NOMO-1 (cell line): ENCODE results near the gene PBX2.
"Not testable (repeated sequence)": the region's sequence is repeated elsewhere in the genome, so short reads cannot be mapped to it uniquely, and the experiment has no call there.

Source experiments
- DNase-seq, 2 experiments: peaks; one replicate each; lab custom pipeline; 2025; ENCODE audit not compliant: unreplicated experiment in 2 of 2; lab: John Stamatoyannopoulos, UW

Gene PBX2

DNA sequence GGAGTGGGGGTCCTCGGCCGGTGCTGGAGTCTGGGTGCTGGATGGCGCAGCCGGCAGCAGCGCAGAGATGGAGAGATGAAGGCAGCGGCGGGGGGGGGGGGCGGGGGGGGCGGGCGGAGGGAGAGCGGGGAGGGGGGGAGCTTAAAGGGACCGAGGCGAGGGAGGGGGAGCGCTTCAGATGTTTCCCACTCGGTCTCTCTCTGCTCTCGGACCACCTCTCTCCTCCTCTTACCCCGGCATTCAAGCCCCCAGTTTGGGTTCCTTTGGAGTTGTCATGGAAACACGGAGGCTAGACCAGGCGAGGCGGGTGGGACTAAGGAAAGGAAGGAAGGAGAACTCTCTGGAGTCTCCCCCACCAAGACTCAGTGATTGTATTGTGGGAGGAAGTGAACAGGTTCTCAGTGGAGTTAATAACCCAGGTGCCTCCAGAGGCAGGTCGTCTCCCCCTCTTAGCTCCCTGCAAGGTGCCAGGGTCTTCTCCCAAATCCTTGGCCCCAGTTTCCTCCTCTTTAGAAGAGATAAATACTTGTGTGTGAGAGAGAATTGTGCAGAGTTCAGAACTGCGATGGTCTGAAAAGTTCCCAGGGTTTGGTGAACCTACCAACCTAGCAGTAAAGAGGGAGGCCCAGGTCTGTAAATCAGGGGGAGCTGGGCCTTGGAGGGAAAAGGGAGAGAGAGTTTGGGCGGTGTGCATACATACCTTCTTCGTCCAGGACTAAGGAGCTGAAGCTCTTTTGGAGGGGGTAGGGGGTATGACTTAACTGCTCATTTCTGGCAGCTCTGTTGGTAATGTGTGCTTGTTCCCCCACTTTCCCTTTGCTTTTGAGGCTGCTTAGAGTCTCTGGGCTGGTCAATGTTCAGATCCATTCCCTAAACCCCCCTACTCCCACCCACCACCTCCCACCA, 37.9 kb downstream of the PBX2 start, which contains the start of gene PRRT1:
Gene PRRT1 (minus strand): TSS at position 77 of the 906 bp plus-strand sequence. CDS start 112 bp downstream, outside the sequence.
- DNase-seq, result no peak

DNA sequence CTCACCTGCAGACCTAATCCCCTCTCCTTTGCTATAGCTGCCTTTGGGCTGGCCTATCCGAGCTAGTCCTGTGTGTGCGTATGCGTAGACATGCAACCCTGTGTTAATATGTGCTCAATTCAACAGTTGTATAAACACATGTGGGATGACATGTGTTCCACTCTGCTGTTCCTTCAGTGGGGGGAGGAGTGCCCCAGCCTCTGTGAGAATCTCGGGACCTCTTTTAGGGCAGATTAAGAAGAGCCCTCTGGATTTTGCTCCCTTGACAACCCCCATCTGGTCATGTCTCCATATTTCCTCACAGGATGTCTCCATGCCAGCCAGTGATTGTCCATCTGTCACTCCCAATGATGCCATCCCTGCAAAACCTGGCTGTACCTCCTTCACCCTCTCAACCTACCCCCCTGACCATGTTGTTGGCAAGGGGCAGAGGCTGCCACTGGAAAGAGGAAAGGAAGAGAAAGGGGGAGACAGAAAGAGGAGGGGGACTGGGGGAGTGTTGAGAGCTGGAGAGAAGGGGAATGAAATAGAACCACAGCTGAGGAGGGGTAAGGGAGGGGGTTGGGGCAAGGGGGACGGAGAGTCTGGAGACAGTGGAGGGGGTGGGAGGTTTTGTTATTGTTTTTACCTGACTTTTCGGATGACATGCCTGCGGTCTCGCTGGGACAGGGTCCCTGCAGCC, 38.7 kb downstream of the PBX2 start:
- DNase-seq, result no peak

DNA sequence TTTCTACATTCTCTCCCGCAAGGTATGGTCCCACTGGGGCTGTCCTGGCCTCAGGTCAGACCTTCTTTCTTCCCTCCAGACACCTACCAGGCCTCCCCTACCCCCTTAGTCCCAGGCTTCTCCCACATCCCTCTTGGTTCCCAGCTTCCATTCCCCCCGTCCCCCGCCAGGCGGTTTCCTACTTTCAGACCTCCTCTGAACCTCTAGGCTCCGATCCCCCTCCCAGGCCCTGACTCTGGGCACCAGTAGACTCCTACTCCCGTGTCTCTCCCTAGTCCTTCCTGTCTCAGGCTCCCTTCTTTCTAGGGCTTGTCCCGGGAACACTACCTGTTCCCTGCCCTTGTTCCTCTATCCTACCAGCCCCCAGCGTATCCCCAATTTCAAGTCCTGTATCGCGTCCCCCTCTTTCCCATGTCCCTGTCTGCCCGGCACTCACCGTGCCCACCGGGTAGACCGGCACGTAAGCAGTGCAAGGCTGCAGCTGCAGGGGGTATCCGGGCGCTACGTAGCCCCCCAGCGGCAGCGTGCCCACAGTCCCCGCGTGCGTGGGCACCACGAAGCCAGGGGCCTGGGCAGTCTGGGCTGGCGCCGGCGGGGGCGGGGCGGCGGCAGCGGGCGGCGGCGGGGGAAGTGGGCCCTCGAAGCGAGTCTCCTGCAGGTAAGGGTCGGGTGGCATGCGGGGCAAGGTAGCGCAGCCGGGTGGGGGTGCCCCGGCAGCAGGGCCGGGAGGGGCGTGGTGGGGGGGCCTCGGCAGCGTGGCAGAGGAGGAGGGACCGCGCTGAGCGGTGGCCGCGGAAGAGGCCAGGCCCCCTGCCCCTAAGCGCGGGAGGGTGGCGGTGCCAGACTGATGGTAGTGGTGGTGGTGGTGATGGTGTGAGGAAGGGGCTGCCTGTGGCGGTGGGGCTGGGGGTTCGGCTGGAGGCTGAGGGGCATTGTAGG, 39.8 kb downstream of the PBX2 start:
- DNase-seq, result no peak

DNA sequence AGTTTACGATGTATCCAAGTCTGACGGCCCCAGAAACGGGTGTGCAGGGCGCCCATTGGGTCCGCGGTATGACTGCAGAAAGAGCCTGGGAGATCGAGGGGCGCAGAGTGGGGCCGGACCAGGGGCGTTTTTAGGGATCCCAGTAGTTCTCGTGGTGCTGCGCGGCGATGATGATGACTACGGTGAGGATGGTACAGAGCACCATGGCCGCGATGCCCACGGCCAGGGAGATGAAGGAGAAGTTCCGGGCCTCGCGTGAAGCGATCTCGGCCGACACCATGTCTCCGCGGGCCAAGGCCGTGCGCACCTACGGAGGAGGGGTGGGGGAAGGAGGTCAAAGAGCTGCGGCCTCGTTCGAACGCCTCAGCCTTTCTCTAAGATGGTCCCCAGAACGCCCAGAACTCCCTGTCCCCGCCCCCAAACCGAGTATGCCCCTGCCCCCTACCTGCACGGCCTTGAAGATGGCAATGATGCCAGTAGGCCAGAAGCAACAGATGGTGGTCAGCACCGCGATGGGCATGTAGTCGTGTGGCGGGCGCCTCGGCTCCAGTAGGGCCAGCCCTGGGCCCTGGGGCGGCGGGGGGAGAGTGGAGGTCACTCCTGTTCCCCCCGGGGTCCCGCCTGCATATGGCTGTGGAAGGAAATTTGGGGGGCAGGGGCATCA, 40.8 kb downstream of the PBX2 start:
- DNase-seq, result no peak

DNA sequence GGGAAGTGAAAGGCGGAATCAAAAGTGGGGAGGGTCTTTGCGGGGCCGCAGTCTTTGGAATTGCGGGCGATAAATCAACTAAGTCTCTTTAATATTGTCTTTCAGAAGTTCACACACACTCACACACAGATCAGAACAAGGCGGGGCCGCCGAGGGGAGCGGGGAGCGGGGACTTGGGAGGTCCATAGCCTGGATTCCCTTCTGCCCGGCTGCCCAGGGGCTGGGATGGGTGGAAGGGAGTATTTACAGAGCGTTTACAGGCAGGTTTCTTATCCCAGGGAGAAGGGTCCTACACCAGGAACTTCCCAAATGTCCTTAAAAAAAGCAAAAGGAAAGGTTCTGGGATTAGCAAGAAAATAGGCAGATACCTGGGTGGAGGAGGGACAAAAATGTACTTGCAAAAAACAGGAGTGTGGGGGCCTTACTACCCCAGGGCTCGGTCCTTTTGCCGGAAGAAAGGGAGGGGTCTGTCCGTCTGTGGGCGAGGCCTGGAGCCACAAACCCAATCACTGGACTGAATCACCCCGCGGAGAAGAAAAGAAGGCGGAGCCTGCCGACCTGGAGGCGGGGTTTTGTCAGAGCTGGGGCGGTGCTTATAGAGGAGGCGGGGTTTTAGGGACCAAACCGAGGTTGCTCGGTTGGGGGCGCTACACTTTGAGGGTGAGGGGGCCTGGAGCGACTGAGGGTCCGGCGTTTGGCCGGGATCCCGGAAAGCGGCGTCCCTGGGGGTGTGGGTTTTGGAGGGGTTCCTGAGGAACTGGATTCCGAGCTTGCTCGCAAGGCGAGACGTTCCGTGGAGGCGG, 41.5 kb downstream of the PBX2 start:
- no peak for DNase-seq

DNA sequence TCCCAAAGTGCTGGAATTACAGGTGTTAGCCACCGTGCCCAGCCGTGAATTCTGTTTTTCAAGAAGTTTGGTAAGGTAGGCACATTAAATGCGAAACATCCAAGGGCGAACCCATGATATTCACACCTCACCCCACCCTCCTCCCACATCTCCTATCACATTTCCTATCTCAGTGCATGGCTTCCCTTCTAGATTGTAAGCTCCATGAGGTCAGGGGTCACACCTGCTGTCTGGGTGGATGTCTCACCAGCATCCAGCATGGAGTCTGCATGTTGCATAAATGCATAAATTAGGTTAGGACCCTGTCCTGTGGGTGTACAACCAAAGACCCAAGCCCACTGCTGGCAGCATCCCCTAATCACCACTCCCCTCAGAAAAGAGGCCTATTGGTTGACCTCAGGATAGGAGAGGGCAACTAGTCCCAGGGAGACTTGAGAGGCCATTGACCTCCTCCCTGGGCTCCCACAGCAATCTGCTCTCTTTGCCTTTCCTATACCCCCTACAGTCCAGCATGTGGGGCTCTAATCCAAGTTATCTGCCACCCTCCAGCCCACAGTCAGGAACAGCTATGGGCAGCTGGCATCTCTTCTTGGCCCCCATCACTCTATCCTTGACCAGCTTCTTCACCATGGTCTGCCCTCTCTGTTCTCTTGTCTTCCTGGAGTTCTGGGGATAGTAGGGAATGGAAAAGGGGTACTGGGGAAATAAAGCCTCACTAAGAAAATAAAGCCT, 42.4 kb downstream of the PBX2 start:
- no peak for DNase-seq

DNA sequence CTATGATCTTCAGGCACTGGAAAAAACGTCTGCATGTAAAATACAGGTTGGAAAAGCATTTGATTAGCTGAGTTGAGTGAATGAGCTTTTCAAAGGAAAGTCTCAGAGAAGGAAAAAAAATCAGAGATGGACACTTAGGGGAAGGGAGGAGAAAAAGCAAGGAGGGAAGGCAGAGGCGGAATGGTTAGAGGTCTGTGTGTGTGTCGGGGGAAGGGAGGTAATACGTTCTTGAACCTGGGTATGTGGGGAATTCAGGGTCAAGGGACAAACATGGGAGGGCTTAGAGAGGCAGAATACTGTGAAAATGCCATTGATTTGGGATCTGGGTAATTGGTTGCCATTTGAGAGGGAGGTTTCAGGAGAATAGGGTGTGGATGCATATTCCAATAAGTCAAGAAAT, 43.3 kb downstream of the PBX2 start:
- no peak for DNase-seq

DNA sequence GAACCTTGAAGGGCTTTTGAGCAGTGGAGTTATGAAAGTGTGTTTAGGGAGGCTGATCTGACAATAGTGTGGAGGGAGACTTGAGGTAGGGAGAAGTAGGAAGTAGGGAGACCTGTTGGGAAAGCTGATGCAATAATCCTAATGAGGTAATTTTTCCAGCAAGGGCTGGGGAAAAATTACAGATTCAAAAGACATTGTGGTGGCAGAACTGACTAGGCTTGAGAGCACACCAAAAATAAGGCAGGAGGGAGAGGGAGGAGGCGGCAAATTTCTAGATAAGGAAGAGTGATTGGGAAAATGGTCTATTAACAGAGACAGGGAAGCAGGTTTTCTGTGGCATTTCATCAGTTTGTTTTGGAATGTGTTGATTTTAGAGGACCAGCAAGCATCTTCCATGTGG, 43.7 kb downstream of the PBX2 start:
- DNase-seq, result no peak

DNA sequence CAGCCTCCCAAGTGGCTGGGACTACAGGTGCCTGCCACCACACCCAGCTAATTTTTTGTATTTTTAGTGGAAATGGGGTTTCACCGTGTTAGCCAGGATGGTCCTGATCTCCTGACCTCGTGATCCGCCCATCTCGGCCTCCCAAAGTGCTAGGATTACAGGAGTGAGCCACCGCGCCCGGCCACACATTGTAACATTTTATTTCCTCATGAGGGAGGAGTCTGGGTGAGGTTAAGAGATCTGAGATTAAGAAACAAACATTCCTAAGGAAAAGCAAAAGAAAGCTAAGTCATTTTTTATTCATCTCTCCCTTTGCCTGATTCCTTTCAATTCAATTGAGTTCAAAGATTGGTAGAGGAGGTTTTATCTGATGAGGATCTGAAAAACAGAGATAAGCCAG, 45.8 kb downstream of the PBX2 start:
- DNase-seq, result not testable (repeated sequence)

DNA sequence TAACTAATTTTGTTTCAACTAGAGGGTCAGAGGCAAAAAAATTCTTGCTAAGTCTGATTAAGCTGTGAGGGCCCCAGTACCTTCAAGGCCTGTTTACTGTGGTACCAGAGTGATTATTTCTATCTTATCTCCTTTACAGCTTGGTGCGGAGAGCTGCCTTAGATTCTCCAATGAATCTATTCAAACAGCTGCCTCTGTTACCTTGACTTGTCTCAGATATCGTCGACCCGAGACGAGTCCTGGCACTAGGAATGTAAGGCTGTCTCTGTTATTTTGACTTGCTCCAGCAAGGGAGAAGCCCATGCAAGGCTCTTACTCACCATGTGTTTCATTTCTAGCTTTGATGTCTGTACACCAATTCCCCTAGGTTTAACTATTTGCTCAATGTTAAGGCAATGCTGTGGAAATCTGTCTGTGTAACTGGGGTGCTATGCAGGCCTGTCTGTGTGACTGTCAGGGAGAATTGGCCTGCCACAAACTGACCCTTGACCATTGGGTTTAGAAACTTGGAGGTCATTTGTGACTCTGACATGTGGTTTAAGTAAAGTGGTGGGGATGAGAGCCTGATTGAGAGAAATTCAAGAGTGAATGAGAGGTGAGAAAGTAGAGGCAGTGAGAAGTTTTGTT, 49.5 kb downstream of the PBX2 start:
- DNase-seq, result no peak

DNA sequence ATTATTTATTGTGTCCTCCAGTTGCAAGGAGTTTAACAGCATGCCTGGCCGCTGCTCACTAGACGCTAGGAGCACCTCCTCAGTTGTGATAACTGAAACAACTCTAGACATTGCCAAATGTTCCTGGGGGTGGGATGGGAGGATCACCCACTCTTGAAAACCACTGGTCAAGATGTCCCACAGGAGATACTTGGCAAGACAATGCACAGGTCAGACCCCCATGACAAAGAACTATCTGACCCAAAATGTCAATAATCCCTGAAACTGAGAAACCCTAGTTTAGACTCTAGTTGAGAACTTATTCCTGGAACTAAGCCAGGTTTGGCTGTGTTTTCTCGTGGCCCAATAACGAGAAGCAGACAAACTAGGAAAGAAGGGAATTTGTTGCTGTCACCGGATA, 50.4 kb downstream of the PBX2 start:
- no peak for DNase-seq

DNA sequence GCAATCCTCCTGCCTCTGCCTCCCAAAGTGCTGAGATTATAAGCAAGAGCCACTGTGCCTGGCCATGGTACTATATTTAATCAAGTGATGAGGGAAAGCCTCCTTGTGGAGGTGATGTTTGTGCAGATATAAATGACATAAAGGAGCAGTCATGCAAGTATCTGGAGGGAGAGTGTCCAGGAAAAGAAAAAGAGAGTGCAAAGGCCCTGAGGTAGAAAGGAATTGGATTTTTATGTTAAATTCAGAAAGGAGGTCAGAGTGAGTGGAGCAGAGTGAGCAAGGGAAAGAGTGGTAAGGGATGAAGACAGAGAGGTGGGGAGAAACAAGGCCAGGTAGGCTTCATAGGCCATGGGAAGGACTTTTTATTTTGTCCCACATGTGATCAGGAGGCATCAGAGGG, 52.5 kb downstream of the PBX2 start:
- no peak for DNase-seq
